HG03378 (cell line): Measurements from ENCODE around the gene RNF44.
"Not testable (repeated sequence)": the region's sequence is repeated elsewhere in the genome, so short reads cannot be mapped to it uniquely, and the experiment has no call there.

Experiments
- ATAC-seq: cut with Tn5 transposase; IDR thresholded peaks from one replicate; pipeline ENCODE4 v1.9.1; 2021; ENCODE audit warnings: mild to moderate bottlenecking, moderate library complexity; ENCODE audit not compliant: unreplicated experiment

The RNF44 gene

DNA sequence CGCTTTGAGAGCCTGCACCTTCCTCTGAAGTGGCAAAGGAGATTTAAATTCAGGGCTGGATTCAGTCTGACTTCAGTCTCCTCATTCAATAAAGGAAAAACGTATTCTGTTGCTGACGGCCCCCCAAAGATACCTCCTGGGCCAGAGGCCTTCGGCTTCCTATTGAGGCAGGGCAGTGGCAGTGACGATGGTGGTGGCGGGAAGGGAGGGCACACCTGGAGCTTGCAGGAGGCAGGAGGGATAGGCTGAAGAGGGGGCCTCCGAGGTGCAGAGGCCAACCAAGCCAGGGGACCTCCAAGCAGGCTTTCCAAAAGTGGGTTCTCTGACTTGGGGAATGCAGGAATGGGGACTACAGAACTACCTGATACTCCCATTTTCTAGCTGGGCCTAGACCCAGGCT lies 15.9 kb downstream of the RNF44 start:
- ATAC-seq: no peak

DNA sequence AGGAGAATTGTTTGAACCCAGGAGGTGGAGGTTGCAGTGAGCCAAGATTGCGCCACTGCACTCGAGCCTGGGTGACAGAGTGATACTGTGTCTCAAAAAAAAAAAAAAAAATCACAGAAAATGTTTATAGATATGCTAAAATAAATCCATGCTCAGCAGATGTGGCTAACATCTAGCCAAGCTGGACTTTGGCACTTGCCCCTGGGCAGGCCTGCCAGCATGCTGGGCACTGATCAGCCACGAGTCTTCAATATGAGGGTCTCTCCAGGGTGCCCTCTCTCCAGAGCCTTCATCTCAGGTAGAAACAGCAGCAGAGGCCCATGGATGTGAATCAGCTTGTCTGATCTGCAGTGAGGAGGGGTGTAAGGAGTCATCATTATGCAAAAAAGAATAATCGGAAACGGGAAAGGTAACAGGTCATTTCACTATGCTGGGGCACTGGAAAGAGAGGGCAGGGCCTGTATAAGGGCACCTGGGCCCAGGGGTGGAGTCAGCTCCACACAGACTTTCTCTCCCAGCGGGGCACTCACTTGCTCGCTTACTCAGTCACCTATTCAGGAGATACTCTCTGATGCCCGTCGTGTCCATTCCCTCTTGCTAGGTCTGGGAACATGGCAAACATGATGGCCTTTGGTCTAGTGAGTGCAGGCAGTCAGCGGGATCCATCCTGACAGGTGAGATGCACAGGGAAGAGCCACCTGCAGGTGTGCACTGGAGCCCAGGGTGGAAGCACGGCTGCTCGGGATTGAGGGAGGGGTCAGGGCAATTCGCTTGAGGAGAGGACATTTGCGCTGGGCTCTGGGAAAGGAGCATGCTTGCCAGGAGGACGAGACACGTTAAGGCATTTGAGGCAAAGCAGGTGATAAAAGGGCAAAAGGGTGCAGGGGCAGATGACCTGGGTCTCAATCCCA lies 17.1 kb downstream of the RNF44 start:
- no peak for ATAC-seq

DNA sequence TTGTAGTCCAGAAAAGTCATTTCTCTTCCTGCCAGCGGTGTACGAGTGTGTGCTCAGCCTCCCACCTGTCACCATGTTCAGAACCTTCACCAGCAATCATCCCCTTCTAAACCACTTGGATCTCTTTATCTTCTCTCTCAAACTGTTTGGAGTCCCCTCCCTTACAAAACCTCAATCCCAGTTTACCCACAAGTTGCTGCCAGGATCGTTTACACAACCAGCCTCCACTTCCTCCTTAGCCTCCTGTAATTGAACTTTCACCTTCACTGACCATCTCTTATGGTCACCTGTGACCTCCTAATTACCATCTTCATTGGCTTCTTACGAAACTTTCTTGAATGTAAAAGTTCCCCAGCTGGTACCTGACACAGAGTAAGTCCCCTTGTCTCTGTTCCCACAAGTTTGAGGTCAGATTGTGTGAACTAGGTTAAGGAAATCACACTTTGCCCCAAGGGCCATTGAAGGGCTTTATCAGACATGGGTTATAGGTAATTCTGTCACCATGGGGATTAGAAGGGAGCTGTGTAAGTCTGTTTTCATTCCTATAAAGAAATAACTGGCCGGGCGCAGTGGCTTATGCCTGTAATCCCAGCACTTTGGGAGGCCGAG lies 20.0 kb downstream of the RNF44 start:
- ATAC-seq: no peak

DNA sequence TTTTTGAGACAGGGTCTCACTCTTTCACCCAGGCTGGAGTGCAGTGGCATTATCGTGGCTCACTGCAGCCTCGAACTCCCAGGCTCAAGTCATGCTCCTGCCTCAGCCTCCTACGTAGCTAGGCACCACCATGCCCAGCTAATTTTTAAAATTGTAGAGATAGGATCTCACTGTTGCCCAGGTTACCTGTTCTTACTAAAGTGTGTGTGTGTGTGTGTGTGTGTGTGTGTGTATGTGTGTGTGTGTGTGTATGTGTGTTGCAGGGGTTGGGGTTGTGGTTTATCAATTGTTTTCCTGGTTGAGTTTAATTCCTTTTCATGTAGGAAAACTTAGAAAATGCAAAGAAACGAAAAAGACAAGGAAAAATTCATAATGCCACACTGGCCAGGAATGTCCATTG lies 21.8 kb downstream of the RNF44 start:
- no peak for ATAC-seq

DNA sequence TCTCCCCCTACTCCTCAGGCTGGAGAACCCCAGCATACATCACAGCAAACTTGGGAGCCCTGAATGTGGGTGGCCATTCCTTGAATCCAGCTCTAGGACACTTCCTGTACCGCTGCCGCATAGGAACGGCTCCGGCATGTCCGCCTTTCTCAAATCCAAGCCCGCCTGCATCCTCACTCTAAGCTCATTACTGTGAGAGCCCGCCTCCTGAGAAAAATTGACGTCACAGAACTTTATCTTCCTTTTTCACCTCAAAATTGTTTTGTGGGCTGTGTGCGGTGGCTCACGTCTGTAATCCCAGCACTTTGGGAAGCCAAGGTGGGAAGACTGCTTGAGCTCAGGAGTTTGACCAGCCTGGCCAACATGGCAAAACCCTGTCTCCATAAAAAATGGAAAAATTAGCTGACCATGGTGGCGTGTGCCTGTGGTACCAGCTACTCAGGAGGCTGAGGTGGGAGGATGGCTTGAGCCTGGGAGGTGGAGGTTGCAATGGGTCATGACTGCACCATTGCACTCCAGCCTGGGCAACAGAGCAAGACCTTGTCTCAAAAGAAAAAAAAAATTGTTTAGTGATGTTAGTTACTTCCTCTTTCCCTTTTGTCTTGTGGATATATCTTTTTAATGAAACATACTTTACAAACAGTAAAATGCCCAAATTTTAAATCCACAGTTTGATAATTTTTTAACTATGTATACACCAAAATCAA lies 22.8 kb downstream of the RNF44 start:
- ATAC-seq: no peak

DNA sequence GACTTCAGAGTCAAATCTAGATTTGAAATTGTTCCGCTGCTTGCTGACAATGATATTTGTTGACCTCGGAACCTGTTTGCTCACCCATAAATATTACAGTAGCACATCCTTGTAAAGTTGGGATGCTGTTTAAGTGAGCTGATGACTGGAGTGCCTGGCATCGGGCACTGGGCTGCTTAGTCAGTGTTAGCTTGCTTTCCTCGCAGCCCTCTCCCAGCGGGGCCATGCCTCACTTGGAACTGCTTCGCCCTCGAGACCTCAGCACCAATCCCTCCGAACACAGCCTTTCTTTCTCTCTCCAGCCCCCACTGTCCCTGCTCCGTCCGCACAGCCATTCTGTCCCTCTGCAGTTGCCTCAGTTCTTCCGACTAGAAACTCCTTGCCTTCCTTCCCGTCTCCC lies 23.4 kb downstream of the RNF44 start:
- no peak for ATAC-seq

DNA sequence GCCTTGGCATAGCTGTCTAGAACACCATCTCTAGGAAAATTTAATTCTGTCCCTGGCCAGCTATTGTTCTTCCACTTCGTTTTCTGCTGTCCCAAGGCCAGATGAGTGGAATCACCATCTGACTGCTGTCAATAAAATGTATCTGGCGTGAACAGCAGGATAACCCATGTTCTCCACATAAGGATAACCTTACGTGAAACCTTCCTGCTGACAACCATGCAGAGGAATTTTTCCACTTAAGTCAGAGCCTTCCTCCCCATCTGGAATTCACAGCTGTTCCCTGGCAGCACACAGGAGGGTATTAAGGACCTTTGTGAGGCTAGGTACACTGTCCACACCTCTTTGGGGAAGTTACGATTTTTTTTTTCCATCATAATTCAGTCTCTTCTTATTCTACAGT lies 28.6 kb downstream of the RNF44 start:
- no peak for ATAC-seq

DNA sequence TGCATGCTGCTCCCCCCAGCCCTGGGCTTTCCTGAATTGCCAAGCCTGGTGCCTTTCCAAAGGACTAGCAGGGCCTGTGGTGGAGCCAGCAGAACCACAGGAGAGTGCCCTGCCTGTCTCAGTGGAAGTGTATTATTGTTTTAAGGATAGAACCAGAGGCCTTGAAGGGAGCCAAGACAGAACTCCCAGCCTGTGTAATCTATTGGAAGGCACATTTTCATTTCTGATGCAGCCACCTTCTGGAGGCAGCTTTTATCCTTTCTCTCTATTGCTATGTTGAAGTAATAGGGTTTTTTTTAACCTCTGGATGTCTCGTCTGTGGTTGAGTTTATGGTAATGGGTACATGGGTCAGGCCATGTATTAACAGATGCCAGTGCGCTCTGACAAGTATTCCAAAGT lies 29.3 kb downstream of the RNF44 start:
- no peak for ATAC-seq

DNA sequence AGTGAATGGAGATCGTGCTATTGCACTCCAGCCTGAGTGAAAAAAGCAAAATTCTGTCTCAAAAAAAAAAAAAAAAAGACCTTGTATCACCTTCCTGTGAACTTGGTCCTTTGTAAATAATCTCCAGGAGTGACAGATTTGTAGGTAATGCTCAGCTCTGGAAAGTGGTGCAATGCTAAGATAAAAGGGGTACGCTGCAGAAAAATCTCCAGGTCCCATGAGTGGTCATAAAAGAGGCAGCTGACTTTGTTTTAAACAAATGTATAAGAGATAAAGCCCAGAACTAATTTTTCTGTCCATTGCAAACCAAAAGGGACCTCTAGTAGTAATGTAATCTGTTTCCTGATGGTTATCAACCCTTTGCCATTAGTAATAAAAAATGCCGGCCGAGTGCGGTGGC lies 33.7 kb downstream of the RNF44 start:
- ATAC-seq: no peak

DNA sequence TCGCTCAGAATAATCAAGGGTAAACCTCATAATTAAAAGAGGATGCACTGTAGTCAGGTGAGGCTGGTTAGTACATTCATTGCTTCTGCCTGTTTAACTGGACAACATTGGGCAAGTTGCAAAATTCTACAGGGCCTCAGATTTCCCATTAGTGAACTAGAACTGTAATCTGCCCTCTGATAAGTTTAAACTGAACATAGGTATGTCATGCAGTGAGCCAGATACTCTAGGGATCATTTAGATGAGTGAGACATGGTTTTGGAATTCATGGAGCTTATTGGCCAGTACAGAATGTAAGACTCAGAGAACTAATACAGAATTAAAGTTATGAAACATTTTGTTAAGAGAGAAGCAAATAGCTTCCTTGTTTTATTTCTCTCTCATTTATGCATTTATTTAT lies 35.9 kb downstream of the RNF44 start:
- ATAC-seq: no peak

DNA sequence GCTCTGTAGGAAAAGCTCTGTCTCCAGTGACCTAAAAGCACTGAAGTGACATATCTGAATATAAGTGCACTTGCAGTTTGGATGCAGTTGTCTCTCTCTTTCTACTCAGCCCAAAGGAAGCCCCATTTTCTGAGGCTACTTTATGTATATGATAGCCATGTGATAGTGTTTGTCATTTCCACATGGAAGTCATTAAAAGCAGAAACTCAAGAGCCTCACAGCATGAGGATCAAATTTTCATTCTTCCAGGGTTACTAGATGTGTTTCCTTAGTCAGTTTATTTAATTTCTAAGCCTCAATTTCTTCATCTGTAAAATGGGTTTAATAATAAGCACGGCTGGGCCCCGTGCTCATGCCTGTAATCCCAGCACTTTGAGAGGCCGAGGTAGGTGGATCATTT lies 36.7 kb downstream of the RNF44 start:
- ATAC-seq: no peak

DNA sequence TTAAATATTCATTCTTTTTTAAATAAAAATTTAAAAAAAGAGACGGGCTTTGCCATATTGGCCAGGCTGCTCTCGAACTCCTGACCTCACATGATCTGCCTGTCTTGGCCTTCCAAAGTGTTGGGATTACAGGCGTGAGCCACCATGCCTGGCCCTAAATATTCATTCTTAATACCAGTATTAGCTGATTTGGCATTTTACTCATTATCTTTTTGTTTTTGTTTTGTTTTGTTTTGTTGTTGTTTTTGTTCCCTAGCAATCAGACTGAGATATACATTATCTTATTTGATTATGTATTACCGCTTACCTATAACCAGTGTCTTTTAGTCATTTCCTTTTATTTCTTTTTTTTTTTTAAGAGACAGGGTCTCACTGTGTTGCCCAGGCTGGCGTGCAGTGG lies 37.9 kb downstream of the RNF44 start:
- ATAC-seq: no peak

DNA sequence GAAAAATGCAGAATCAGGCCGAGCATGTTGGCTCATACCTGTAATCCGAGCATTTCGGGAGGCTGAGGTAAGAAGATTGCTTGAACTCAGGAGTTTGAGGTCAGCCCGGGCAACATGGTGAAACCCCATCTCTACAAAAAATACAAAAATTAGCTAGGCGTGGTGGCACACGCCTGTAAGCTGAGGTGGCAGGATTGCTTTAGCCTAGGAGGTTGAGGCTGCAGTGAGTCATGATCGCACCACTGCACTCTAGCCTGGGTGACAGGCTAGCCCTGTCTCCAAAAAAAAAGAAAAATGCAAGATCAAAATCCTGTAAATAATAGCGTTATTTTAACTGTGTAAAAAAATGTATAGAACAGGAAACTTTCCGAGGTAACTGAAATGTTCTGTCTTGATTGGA lies 39.4 kb downstream of the RNF44 start:
- ATAC-seq: no peak

DNA sequence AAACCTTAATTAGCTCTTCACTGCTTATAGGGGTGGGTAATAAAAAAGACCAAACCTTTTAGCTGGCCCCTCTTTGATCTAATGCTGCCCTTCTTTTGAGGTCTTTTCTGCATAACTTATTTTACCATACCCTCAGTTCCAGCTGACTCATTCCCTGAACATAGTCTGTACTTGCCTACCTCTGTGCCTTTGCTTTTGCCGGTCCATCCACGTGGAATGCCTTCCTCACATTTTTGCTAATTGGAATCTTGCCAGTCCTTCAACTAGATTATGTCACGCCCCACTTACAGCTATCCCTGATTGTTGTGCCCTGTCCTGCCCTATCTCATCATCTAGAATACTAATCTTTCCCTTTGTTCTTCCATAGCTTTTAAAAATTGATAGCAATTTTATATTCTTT lies 44.8 kb downstream of the RNF44 start:
- no peak for ATAC-seq

DNA sequence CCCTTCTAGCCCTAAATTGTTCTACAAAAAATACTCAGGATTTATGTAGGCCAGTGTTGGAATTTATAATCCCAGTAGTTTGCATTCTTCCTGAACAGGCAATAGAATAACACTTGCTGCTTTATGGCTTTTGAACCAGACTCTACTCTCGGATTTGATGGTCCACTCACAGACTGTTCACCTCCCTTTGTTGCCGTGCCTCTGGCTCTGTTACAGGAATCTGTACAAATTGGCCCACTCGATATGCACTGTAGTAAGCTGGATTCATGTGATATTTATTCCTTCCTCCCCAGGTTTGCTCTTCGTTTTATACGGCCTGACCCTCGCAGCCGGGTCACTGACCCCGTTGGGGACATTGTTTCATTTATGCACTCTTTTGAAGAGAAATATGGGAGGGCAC lies 45.3 kb downstream of the RNF44 start:
- ATAC-seq: no peak

DNA sequence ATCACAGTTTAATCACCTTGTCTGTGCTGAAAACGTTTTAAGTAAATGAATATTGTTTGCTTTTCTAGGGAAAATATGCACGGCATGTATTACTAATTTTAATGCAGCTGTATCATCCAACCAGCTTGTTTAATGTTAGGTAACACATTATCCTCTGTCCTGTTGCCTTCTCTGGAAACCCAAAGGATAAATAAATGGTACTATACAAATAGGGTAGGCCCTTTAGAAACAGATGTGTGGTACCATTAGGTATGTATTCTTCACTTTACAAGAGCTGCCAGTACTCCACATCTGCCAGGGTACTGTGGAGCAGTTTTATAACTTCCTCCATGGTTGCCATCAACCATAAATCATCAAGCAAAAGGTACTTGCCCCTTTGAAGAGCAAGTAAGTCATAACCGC lies 46.1 kb downstream of the RNF44 start:
- no peak for ATAC-seq

DNA sequence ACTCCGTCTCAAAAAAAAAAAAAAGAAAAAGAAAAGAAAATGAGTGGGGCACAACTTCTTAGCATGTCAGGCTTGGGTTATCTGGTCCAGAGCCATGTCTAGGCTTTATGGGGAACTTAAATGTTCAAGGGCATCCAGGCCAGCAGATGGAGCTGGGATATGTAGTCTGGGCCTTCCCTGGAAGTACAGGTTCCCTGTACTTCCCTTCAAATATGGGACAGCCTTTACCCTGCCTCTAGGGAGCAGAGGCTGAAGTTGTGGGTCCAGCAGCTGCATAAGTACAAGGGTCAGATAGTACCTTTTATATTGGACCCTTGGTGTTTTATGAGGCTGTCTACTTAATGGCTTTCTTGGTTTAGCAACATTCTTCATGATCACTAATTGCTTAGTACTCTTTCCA lies 46.9 kb downstream of the RNF44 start:
- ATAC-seq: no peak

DNA sequence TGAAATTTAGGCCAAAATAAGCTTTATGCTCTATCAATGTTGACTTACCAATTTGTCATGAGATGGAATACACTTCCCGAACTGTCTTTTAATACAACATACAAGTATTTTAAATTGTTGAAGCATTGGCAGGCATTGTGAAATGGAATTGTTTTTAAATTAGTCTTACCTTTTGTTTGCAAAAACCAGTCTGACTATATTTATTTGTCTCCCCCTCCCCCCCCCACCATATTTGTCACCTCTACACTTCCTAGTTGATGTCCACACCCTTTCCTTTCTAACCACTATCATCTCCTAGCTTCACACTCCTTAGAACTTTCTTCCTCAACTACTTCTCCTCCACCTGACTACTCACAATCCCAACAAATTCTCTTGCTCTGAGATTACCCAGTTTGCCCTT lies 48.1 kb downstream of the RNF44 start:
- ATAC-seq: no peak

DNA sequence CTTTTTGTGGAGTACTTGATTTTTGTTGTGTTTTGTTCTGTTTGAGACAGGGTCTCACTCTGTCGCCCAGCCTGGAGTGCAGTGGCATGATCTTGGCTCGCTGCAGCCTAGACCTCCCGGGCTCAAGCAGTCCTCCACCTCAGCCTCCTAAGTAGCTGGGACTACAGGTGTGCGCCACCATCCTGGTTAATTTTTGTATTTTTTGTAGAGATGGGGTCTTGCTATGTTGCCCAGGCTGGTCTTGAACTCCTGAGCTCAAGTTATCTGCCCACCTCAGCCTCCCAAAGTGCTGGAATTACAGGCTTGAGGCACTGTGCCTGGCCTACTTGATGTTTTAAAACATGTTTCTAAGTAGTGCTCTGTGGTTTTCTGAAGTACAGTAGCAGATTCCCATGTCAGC lies 50.0 kb downstream of the RNF44 start:
- not testable (repeated sequence) for ATAC-seq

DNA sequence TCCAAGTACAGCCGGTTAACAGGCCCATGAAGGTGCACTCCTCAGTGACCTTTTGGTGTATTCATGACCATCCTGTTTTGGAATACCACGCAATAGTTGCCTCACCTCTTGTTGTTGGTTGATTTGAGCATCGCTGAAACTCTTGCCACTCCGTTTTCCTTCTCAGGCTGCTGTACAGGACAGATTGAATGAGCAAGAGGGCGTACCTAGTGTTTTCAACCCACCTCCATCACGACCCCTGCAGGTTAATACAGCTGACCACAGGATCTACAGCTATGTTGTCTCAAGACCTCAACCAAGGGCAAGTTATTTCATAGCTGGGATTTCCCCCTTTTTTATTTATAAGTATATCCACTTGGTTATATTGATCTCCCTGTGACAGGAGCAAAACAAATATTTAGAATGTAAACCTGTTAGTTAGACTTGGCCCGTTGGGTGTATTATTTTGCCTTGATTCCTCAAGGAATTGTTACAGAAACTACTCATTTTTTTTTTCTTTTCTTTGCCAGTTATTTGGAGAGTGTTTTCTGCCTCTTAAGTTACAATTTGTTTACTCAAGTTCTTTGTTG lies 50.9 kb downstream of the RNF44 start:
- ATAC-seq: no peak

DNA sequence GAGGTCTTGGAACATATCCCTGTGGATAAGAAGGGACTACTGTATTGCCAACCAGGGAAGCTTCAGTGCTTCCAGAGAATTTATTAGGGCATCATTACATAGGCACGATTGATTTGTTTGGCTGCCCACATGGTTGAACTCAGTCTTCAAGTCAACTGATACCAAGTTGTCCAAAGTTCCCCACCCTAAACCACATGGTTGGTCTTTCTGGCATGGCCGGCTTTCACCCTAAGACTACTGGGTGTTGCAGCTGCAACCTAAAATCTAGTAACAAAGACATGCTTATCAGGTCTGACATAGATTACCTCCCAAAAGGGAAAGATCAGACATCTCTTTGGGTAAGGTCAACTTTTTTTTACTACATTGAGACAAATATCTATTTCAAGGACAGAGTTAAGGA lies 52.0 kb downstream of the RNF44 start:
- ATAC-seq: no peak

DNA sequence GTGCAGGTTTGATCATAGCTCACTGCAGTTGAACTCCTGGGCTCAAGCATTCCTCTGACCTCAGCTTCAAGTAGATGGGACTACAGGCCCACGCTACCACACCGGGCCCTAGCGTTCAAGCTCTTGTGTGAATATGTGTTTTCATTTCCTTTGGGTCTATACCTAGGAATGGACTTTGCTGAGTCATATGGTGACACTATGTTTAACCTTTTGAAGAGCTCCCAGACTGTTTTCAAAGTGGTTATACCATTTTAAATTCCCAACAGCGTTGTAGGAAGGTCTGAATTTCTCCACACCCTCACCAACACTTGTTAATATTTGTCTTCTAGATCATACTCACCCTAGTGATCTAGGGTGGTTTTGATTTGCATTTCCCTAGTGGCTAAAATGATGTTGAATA lies 55.5 kb downstream of the RNF44 start:
- no peak for ATAC-seq
